GM19238 (cell line): ENCODE data around the gene IFT122.
"Not testable (repeated sequence)": the region's sequence is repeated elsewhere in the genome, so short reads cannot be mapped to it uniquely, and the experiment has no call there.

Experiments used
- DNase-seq: peaks from one replicate; pipeline ENCODE4 v3.0.0; 2011; ENCODE audit warnings: low spot score; ENCODE audit not compliant: insufficient read length

Gene IFT122

GRCh38 chr3:129533406-129533805, 93.4 kb downstream of the IFT122 start:
- no peak for DNase-seq

GRCh38 chr3:129534428-129535027, 94.5 kb downstream of the IFT122 start:
- DNase-seq: no peak

- DNase-seq: no peak
Observed at GRCh38 chr3:129535075-129535474, 95.1 kb downstream of the IFT122 start.

GRCh38 chr3:129536374-129536667, 96.3 kb downstream of the IFT122 start:
- no peak for DNase-seq

GRCh38 chr3:129536804-129537203, 96.8 kb downstream of the IFT122 start:
- no peak for DNase-seq

- no peak for DNase-seq
Observed at GRCh38 chr3:129539206-129539605, 99.2 kb downstream of the IFT122 start.

- no peak for DNase-seq
Observed at GRCh38 chr3:129540776-129541516, 100.9 kb downstream of the IFT122 start.

- DNase-seq: no peak
Observed at GRCh38 chr3:129542747-129543146, 102.7 kb downstream of the IFT122 start.

GRCh38 chr3:129543156-129543790, 103.2 kb downstream of the IFT122 start, which contains the start of gene H1-8:
H1-8 (plus strand) TSS chr3:129543175; CDS start chr3:129543219, 44 bp downstream.
- no peak for DNase-seq

GRCh38 chr3:129543999-129544398, 104.0 kb downstream of the IFT122 start:
- DNase-seq: no peak

GRCh38 chr3:129545951-129546350, 105.9 kb downstream of the IFT122 start:
- DNase-seq: not testable (repeated sequence)

GRCh38 chr3:129547241-129547640, 107.2 kb downstream of the IFT122 start:
- DNase-seq: no peak

GRCh38 chr3:129548104-129548965, 108.3 kb downstream of the IFT122 start:
- no peak for DNase-seq

GRCh38 chr3:129549006-129549800, 109.2 kb downstream of the IFT122 start:
- DNase-seq: no peak

- no peak for DNase-seq
Observed at GRCh38 chr3:129549805-129550204, 109.8 kb downstream of the IFT122 start.

GRCh38 chr3:129552287-129553050, 112.4 kb downstream of the IFT122 start:
- DNase-seq: no peak

- no peak for DNase-seq
Observed at GRCh38 chr3:129553171-129553570, 113.1 kb downstream of the IFT122 start.

GRCh38 chr3:129553719-129554118, 113.7 kb downstream of the IFT122 start:
- no peak for DNase-seq

GRCh38 chr3:129554356-129555152, 114.5 kb downstream of the IFT122 start:
- no peak for DNase-seq
